Panc1 (cell line): ENCODE measurements around the gene CYGB.

Experiments
- CTCF ChIP-seq: fragments of 450-650 bp; IDR thresholded peaks from 2 replicates; pipeline ENCODE4 v1.5.1; 2017; ENCODE audit warnings: mild to moderate bottlenecking
- POLR2AphosphoS5 ChIP-seq: IDR thresholded peaks from 2 replicates; pipeline ENCODE4 v1.6.1; 2012; ENCODE audit warnings: mild to moderate bottlenecking, low read depth, low read length, moderate library complexity
- REST ChIP-seq, 2 experiments: IDR thresholded peaks; 2 replicates each; pipeline ENCODE4 v1.6.1; 2011 to 2012; ENCODE audit warnings: low read depth in 2 of 2, control low read depth in 1 of 2, low read length in 1 of 2, mild to moderate bottlenecking in 1 of 2, moderate library complexity in 1 of 2; ENCODE audit not compliant: insufficient read depth in 1 of 2
- SIN3A ChIP-seq: IDR thresholded peaks from 2 replicates; pipeline ENCODE4 v1.6.1; 2012; ENCODE audit warnings: low read depth, mild to moderate bottlenecking, low read length, moderate library complexity, borderline replicate concordance; ENCODE audit not compliant: insufficient read depth
- TCF7L2 ChIP-seq: IDR thresholded peaks from 2 replicates; pipeline ENCODE4 v1.6.1; 2011; ENCODE audit warnings: mild to moderate bottlenecking, low read depth, low read length, inconsistent platforms

GRCh38 chr17:76549215-76549518, 11.7 kb upstream of the CYGB start:
- TF ChIP-seq REST (IDR thresholded peaks at IDR 0.05; ENCODE audit: insufficient read depth in 1 of 2, low read depth in 2 of 2, low read length in 1 of 2) (no peak), POLR2AphosphoS5 (no peak), CTCF (no peak), SIN3A (no peak), TCF7L2 (no peak)
